ENCODE results near the gene MAFG. TPM values are rescaled to one million over a fixed set of nuclear protein-coding genes. Genes with fewer than 3 reads are reported as not detected.

Gene MAFG
- total and polyA plus RNA-seq, 2 donors (not counting 3 experiments of a cell fraction or from before 2014, with no cell fraction given): 27.6 to 35.0 TPM

DNA sequence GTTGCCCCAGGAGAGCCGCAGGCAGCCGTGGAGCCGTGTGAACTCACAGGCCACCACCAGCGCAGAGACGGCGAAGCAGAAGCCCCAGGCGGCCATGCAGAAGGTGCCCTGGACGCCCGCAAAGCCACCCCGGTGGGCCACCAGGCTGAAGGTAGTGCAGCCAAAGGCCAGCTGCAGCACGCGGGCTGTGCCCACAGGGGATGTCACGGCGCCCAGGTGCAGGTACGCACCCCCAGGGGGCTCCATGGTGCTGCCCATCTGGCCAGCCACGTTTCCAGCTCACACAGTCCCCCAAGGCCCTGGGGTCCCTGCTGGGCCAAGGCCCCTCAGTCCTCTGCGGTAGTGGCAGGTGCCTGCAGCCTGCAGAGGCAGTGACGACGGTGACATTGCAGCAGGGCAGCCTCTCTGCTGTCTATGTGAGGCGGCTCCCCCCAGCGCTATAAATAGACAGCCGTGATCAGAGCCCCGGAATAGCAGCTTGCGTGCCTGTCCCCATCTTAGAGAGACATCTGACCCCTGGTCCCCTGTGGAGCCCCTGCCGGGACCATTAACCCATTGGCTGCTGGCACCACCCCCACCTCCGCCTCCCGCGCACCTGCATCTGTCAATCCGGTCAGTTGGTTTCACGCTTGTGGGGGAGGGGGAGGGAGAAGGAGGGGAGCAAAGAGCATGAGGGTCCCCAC lies 14.1 kb upstream of the MAFG start:
- H3K27ac ChIP-seq (ENCODE audit: insufficient read depth, low read depth, low read length): no peak overlapping the region
- peaks cover 2% of the 10 kb centered on the region for H3K79me2 ChIP-seq (ENCODE audit: control insufficient read depth, insufficient read depth, low read length)
- ChIA-PET CTCF (interaction anchor here (1.6 kb wide), 1 partner anchor 13 kb away, joined by 4 read pairs; no protein-coding TSS in a partner anchor), POLR2A (no interaction called here)
- dilution Hi-C loops (cut with MboI; ENCODE audit: extremely low pct_ligation_motif_present, low sequenced_read_pairs) (no loop called here), intact Hi-C loops (cut with micrococcal nuclease) (no loop called here)
- peaks cover 0 to 7% of the 10 kb centered on the region in 2 experiments for H3K27me3 ChIP-seq (ENCODE audit: control insufficient read depth in 2 of 2, insufficient read depth in 2 of 2, low read length in 2 of 2)
- FAIRE-seq (no peak), DNase-seq (ENCODE audit: low read depth, low spot score) (no peak)
- TF ChIP-seq POLR2A (IDR thresholded peaks at IDR 0.05; ENCODE audit: low read depth, low read length) (no peak), POLR2AphosphoS5 (IDR thresholded peaks at IDR 0.05; ENCODE audit: insufficient read depth, low read depth, low read length) (no peak), JUN (IDR thresholded peaks at IDR 0.05; ENCODE audit: borderline replicate concordance, insufficient read depth, insufficient read length, low read depth) (no peak), MYC (IDR thresholded peaks at IDR 0.05; ENCODE audit: low read depth, low read length) (no peak), EZH2 (IDR thresholded peaks at IDR 0.05; ENCODE audit: borderline replicate concordance, low read depth, low read length, severe bottlenecking) (no peak), FOS (IDR thresholded peaks at IDR 0.05; ENCODE audit: borderline replicate concordance, insufficient read depth, low read length) (no peak), GATA2 (IDR thresholded peaks at IDR 0.05; ENCODE audit: insufficient read depth, insufficient read length, low read depth, low read length) (no peak)
- TF ChIP-seq, protein P1, sequence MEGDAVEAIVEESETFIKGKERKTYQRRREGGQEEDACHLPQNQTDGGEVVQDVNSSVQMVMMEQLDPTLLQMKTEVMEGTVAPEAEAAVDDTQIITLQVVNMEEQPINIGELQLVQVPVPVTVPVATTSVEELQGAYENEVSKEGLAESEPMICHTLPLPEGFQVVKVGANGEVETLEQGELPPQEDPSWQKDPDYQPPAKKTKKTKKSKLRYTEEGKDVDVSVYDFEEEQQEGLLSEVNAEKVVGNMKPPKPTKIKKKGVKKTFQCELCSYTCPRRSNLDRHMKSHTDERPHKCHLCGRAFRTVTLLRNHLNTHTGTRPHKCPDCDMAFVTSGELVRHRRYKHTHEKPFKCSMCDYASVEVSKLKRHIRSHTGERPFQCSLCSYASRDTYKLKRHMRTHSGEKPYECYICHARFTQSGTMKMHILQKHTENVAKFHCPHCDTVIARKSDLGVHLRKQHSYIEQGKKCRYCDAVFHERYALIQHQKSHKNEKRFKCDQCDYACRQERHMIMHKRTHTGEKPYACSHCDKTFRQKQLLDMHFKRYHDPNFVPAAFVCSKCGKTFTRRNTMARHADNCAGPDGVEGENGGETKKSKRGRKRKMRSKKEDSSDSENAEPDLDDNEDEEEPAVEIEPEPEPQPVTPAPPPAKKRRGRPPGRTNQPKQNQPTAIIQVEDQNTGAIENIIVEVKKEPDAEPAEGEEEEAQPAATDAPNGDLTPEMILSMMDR (IDR thresholded peaks at IDR 0.05; ENCODE audit: extremely low read depth in 1 of 2, insufficient read depth in 1 of 2, low read depth in 1 of 2, low read length in 2 of 2): no peak
- TF ChIP-seq, protein P2, sequence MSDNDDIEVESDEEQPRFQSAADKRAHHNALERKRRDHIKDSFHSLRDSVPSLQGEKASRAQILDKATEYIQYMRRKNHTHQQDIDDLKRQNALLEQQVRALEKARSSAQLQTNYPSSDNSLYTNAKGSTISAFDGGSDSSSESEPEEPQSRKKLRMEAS (IDR thresholded peaks at IDR 0.05; ENCODE audit: insufficient read depth, insufficient read length): no peak
- no peaks in the 10 kb centered on the region for H3K36me3 ChIP-seq (ENCODE audit: control insufficient read depth in 2 of 2, extremely low read depth in 1 of 2, insufficient read depth in 2 of 2, low read length in 2 of 2)
- H3K9me3 ChIP-seq (replicated peaks; ENCODE audit: control insufficient read depth, insufficient read depth, low read length): no peaks in the 10 kb centered on the region
- no peaks in the 10 kb centered on the region for H3K4me1 ChIP-seq (ENCODE audit: control insufficient read depth, extremely low read depth, insufficient read depth, low read length)
- no TSS peak for BruUV-seq (replicated peaks)
- no peak overlapping the region for H3K4me2 ChIP-seq (ENCODE audit: insufficient read depth, low read length)
- H3K9me1 ChIP-seq (replicated peaks; ENCODE audit: control insufficient read depth, extremely low read depth, insufficient read depth, low read length): no peaks in the 10 kb centered on the region
- no peak overlapping the region for H3K9ac ChIP-seq (replicated peaks; ENCODE audit: extremely low read depth, insufficient read depth, low read length)
- H2AFZ ChIP-seq (ENCODE audit: low read depth, low read length): no peak overlapping the region
- H4K20me1 ChIP-seq (replicated peaks; ENCODE audit: control insufficient read depth, extremely low read depth, insufficient read depth, low read length): no peaks in the 10 kb centered on the region
- no peak overlapping the region for H3K4me3 ChIP-seq (replicated peaks in 1 of 3; ENCODE audit: insufficient read depth in 1 of 3, low read depth in 1 of 3, low read length in 3 of 3)

Data from endothelial cell of umbilical vein (primary cell).